HFF-Myc (cell line): ENCODE results near the gene RSAD2.
A peak's percentile ranks its signal among the peaks of the same experiment; 100 is the strongest.

Experiments used
- DNase-seq: peaks from one replicate; pipeline ENCODE4 v3.0.0-alpha.2; 2011; ENCODE audit warnings: low read depth; ENCODE audit errors: extremely low read depth
- H3K4me3 ChIP-seq: replicated peaks from 2 replicates; pipeline ENCODE4 v1.5.1; 2011; ENCODE audit warnings: low read depth, mild to moderate bottlenecking, control low read depth, low read length
- TF ChIP-seq, protein P1 (sequence below): IDR thresholded peaks from 2 replicates; pipeline ENCODE4 v1.5.1; 2012; ENCODE audit warnings: mild to moderate bottlenecking, low read depth, low read length, control low read depth; ENCODE audit errors: missing control alignments

RSAD2 gene

DNA sequence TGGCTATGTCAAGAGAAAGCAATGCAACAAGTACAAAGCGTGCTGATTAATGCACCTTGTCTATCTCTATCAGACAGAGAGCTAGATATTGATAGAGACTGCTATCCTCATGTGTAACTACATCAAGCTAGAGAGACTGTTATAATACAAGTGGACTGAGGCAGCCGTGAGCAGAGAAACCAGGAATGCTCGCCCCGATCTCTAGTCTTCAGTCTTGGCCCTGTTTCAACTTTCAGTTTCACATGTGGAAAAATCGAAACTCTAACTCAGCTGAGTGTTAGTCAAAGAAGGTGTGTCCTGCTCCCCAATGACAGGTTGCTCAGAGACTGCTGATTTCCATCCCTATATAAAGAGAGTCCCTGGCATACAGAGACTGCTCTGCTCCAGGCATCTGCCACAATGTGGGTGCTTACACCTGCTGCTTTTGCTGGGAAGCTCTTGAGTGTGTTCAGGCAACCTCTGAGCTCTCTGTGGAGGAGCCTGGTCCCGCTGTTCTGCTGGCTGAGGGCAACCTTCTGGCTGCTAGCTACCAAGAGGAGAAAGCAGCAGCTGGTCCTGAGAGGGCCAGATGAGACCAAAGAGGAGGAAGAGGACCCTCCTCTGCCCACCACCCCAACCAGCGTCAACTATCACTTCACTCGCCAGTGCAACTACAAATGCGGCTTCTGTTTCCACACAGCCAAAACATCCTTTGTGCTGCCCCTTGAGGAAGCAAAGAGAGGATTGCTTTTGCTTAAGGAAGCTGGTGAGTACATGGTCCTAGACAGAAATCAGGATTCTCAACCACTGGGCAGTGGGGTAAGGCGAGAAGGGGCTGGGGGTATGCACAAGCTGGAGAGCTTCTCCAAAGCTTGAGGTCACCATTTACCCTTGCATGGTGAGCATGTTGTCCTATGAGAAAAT lies at the start of gene RSAD2:
Gene RSAD2, plus strand, starts transcription at position 376 of the 903 bp plus-strand sequence. Its CDS starts 24 bp downstream, at position 400.
- no peak within 1 kb of the TSS for H3K4me3 ChIP-seq
- TF ChIP-seq, protein P1, sequence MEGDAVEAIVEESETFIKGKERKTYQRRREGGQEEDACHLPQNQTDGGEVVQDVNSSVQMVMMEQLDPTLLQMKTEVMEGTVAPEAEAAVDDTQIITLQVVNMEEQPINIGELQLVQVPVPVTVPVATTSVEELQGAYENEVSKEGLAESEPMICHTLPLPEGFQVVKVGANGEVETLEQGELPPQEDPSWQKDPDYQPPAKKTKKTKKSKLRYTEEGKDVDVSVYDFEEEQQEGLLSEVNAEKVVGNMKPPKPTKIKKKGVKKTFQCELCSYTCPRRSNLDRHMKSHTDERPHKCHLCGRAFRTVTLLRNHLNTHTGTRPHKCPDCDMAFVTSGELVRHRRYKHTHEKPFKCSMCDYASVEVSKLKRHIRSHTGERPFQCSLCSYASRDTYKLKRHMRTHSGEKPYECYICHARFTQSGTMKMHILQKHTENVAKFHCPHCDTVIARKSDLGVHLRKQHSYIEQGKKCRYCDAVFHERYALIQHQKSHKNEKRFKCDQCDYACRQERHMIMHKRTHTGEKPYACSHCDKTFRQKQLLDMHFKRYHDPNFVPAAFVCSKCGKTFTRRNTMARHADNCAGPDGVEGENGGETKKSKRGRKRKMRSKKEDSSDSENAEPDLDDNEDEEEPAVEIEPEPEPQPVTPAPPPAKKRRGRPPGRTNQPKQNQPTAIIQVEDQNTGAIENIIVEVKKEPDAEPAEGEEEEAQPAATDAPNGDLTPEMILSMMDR, result no peak
- DNase-seq, result no peak

- no peak for DNase-seq
- TF ChIP-seq, protein P1, result peak; percentile 13
- no peak overlapping the region for H3K4me3 ChIP-seq
Observed at GRCh38 chr2:6828299-6828584, 49.3 kb upstream of the RSAD2 start.

DNA sequence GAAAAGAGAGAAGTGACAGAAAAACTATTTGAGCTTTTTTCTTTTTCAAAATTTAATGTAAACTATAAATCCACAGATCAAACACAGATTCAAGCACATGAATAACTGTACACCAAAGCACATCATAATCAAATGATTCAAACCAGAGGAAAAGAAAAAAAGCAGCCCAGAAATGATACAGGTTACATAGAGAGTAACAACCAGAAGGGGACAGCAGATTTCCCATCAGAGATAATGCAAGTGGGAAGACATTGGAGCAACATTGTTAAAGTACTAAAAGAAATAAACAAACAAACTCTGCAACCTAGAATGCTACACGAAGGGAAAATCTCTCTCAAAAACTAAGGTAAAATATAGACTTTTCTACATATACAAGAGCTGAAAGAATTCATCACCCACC lies 46.3 kb upstream of the RSAD2 start:
- no peak overlapping the region for H3K4me3 ChIP-seq
- no peak for DNase-seq
- TF ChIP-seq, protein P1, result no peak

DNA sequence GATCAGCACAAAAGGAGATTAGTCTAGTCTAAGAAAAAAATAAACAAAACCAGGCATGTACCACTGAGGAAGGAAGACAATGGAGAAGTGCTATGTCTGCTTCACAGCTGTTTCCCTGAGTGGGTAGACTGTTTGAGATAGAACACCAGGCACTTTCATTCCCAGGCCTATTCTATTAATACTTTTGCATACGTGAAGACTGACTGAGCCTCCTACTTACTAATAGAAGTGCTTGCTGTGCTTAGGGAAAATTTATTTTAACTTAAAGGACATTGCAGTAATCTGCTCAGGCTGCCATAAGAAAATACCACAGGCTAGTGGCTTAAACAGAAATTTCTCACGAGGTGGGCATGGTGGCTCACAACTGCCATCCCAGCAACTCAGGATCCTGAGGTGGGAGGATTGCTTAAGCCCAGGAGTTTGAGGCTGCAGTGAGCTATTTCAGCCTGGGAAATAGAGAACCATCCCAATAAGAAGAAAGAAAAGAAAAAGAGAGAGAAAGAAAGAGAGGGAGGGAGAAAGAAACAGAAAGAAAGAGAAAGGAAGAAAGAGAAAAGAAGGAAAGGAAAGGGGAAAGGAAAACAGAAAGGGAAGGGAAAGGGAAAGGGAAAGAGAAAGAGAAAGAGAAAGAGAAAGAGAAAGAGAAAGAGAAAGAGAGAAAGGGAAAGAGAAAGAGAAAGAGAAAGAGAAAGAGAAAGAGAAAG lies 44.8 kb upstream of the RSAD2 start:
- TF ChIP-seq, protein P1, result no peak
- no peak overlapping the region for H3K4me3 ChIP-seq
- DNase-seq, result no peak

DNA sequence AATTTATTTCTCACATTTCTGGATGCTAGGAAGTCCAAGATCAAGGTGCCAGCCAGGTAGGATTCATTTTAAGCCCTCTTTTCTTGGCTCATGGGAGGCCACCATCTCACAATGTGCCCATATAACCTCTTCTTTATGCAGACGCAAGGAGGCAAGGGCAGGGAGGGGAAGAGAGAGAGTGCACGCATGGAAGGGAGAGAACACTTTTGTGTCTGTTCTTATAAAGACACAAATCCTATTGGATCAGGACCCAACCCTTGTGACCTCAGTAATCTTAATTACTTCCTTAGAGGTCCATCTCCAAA lies 44.3 kb upstream of the RSAD2 start:
- DNase-seq, result no peak
- H3K4me3 ChIP-seq, result no peak overlapping the region

DNA sequence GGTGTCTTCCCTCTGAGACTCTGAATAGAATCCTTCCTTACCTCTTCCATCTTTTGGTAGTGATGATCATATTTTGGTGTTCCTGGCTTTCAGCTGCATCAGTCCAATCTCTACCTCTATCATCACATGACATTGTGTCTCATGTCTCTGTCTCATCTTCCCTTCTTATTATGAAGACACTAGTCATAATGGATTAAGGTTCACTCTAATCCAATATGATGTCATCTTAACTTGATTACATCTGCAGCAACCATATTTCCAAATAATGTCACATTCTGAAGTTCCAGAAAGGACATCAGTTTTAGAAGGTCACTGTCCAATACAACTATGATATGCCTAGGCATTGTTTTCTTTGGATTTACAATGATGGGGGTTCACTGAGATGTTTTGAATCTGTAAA lies 43.4 kb upstream of the RSAD2 start:
- H3K4me3 ChIP-seq, result no peak overlapping the region
- TF ChIP-seq, protein P1, result no peak
- DNase-seq, result no peak

More for the DNA sequence above, 44.3 kb upstream of the RSAD2 start:
- TF ChIP-seq, protein P1, result no peak
